ENCODE data around the gene KRTAP2-4.
"Not testable (repeated sequence)": the region's sequence is repeated elsewhere in the genome, so short reads cannot be mapped to it uniquely, and the experiment has no call there.

The KRTAP2-4 gene

GRCh38 chr17:41065829-41066624 is at the start of gene KRTAP2-4:
TSS of gene KRTAP2-4 (minus strand) at chr17:41065879. CDS start at chr17:41065845, 34 bp downstream.
- no peak for DNase-seq (ENCODE audit: low read depth, low spot score)

- DNase-seq (ENCODE audit: low read depth, low spot score), result no peak
These were observed 45.6 kb upstream of the KRTAP2-4 start for GRCh38 chr17:41111151-41111885.

- not testable (repeated sequence) for DNase-seq (ENCODE audit: low read depth, low spot score)
These were observed 43.2 kb upstream of the KRTAP2-4 start for GRCh38 chr17:41108728-41109386.

- DNase-seq (ENCODE audit: low read depth, low spot score), result no peak
These were observed 42.3 kb upstream of the KRTAP2-4 start for GRCh38 chr17:41107941-41108450.

GRCh38 chr17:41105347-41105746 is 39.7 kb upstream of the KRTAP2-4 start, which contains the start of gene KRTAP4-9:
TSS of gene KRTAP4-9 (plus strand) at chr17:41105389. CDS start at chr17:41105389, 0 bp downstream.
- DNase-seq (ENCODE audit: low read depth, low spot score), result not testable (repeated sequence)

GRCh38 chr17:41104386-41105038 is 38.8 kb upstream of the KRTAP2-4 start:
- DNase-seq (ENCODE audit: low read depth, low spot score), result not testable (repeated sequence)

GRCh38 chr17:41103896-41104295 is 38.2 kb upstream of the KRTAP2-4 start:
- DNase-seq (ENCODE audit: low read depth, low spot score), result no peak

- DNase-seq (ENCODE audit: low read depth, low spot score), result no peak
These were observed 36.0 kb upstream of the KRTAP2-4 start, which contains the start of gene KRTAP4-16 for GRCh38 chr17:41101586-41102259. TSS of gene KRTAP4-16 (minus strand) at chr17:41102209. CDS start at chr17:41102209, 0 bp downstream.

GRCh38 chr17:41099682-41100480 is 34.2 kb upstream of the KRTAP2-4 start:
- not testable (repeated sequence) for DNase-seq (ENCODE audit: low read depth, low spot score)

- no peak for DNase-seq (ENCODE audit: low read depth, low spot score)
These were observed 32.8 kb upstream of the KRTAP2-4 start for GRCh38 chr17:41098481-41098880.

GRCh38 chr17:41098042-41098441 is 32.4 kb upstream of the KRTAP2-4 start, which contains the start of gene KRTAP4-8:
TSS of gene KRTAP4-8 (minus strand) at chr17:41098142. CDS start at chr17:41098084, 58 bp downstream.
- DNase-seq (ENCODE audit: low read depth, low spot score), result no peak

- no peak for DNase-seq (ENCODE audit: low read depth, low spot score)
These were observed 30.4 kb upstream of the KRTAP2-4 start for GRCh38 chr17:41096055-41096454.

- not testable (repeated sequence) for DNase-seq (ENCODE audit: low read depth, low spot score)
These were observed 23.2 kb upstream of the KRTAP2-4 start for GRCh38 chr17:41088760-41089352.

GRCh38 chr17:41084100-41084856 is 18.6 kb upstream of the KRTAP2-4 start, which contains the start of gene KRTAP4-7:
TSS of gene KRTAP4-7 (plus strand) at chr17:41084150. CDS start at chr17:41084207, 57 bp downstream.
- DNase-seq (ENCODE audit: low read depth, low spot score), result not testable (repeated sequence)

- DNase-seq (ENCODE audit: low read depth, low spot score), result not testable (repeated sequence)
These were observed 17.7 kb upstream of the KRTAP2-4 start for GRCh38 chr17:41083427-41083826.

GRCh38 chr17:41082626-41083025 is 16.9 kb upstream of the KRTAP2-4 start:
- no peak for DNase-seq (ENCODE audit: low read depth, low spot score)

GRCh38 chr17:41076788-41077187 is 11.1 kb upstream of the KRTAP2-4 start:
- DNase-seq (ENCODE audit: low read depth, low spot score), result no peak

GRCh38 chr17:41073676-41074075 is 8.0 kb upstream of the KRTAP2-4 start:
- DNase-seq (ENCODE audit: low read depth, low spot score), result no peak
